ENCODE measurements around the gene PACRG. TPM values are rescaled to one million over a fixed set of nuclear protein-coding genes. Genes with fewer than 3 reads are reported as not detected.

Gene PACRG
- polyA plus RNA-seq, 1 of the 3 experiments (the other 2 are of a cell fraction), result 0.56 TPM

DNA sequence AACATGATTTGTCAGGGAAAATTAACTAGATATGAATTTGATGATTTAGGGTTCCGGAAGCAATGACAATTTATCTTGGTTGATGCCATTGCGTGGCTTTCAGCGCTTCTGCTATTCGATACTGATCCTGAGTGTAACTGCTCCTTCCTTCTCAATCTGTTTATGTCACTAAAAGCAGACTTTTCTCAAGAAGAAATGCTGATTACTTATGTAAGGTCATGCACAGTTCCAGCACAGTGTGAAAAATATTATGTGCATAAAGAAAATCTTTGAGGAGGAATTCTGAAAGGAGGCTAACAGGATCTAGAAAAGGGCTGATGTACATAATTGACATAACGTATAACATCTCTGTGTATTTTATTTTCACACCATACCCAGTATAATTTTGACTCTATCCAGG, 336.6 kb downstream of the PACRG start:
- H3K9me3 ChIP-seq, result no peaks in the 10 kb centered on the region
- TF ChIP-seq, protein P1, sequence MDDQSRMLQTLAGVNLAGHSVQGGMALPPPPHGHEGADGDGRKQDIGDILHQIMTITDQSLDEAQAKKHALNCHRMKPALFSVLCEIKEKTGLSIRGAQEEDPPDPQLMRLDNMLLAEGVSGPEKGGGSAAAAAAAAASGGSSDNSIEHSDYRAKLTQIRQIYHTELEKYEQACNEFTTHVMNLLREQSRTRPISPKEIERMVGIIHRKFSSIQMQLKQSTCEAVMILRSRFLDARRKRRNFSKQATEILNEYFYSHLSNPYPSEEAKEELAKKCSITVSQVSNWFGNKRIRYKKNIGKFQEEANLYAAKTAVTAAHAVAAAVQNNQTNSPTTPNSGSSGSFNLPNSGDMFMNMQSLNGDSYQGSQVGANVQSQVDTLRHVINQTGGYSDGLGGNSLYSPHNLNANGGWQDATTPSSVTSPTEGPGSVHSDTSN (IDR thresholded peaks at IDR 0.05), result no peak
- TF ChIP-seq JUND (IDR thresholded peaks at IDR 0.05), result no peak
- TF ChIP-seq EP300 (IDR thresholded peaks at IDR 0.05; ENCODE audit: borderline replicate concordance in 1 of 2, low read depth in 1 of 2, low read length in 1 of 2), result no peak
- TF ChIP-seq TCF12 (IDR thresholded peaks at IDR 0.05), result no peak
- no peaks in the 10 kb centered on the region for H3K4me1 ChIP-seq (ENCODE audit: control insufficient read depth in 1 of 2, insufficient read depth in 2 of 2, low read depth in 1 of 2, low read length in 1 of 2)
- H3K79me2 ChIP-seq (ENCODE audit: insufficient read depth), result no peaks in the 10 kb centered on the region
- H3K36me3 ChIP-seq (replicated peaks in 1 of 2; ENCODE audit: control insufficient read depth in 1 of 2, insufficient read depth in 2 of 2, low read length in 1 of 2), result no peaks in the 10 kb centered on the region
- ChIA-PET POLR2A (no interaction called here), CTCF (no interaction called here)
- no peaks in the 10 kb centered on the region for H3K27me3 ChIP-seq (ENCODE audit: insufficient read depth)
- no peaks in the 10 kb centered on the region for H4K20me1 ChIP-seq (ENCODE audit: insufficient read depth)
- no peak overlapping the region for H3K4me3 ChIP-seq (ENCODE audit: low read depth in 2 of 2, low read length in 1 of 2)
- no peak overlapping the region for H3K27ac ChIP-seq (ENCODE audit: low read depth in 2 of 2, low read length in 1 of 2)
- no peak for DNase-seq
- H3K9ac ChIP-seq, result no peak overlapping the region
- WGBS (ENCODE audit: low lambda C conversion rate), result 79% methylated on average over 5 of the region's 5 CpGs
- no peaks in the 10 kb centered on the region for H3F3A ChIP-seq (replicated peaks; ENCODE audit: insufficient read depth)
- no peaks in the 10 kb centered on the region for H3K9me2 ChIP-seq
- H3K4me2 ChIP-seq, result no peak overlapping the region
- no peak overlapping the region for H2AFZ ChIP-seq (ENCODE audit: low read depth)

DNA sequence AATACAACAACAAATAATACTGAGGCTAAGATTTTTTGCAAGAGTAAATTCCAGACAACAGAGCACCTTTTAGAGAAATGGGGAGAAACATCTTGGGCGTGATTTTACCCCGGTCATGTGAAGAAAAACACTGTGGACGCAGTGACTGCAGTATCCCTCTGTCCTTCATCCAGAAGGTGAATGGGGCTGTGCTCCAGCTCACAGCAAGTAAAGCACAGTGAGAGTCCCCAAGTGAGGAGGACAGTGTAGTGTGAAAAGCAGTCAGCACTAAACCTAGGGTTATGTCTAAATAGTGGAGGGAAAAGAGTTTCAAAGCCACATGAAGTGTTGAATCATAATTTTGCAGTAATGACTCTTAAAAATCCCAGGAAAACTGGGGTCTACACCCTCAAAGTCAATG, 338.4 kb downstream of the PACRG start:
- Histone ChIP-seq H3K9me3 (no peaks in the 10 kb centered on the region), H3K9ac (no peak overlapping the region), H2AFZ (ENCODE audit: low read depth) (no peak overlapping the region), H3F3A (replicated peaks; ENCODE audit: insufficient read depth) (no peaks in the 10 kb centered on the region), H3K79me2 (ENCODE audit: insufficient read depth) (no peaks in the 10 kb centered on the region), H3K36me3 (replicated peaks in 1 of 2; ENCODE audit: control insufficient read depth in 1 of 2, insufficient read depth in 2 of 2, low read length in 1 of 2) (no peaks in the 10 kb centered on the region), H3K4me1 (ENCODE audit: control insufficient read depth in 1 of 2, insufficient read depth in 2 of 2, low read depth in 1 of 2, low read length in 1 of 2) (no peaks in the 10 kb centered on the region), H3K27me3 (ENCODE audit: insufficient read depth) (no peaks in the 10 kb centered on the region), H3K27ac (ENCODE audit: low read depth in 2 of 2, low read length in 1 of 2) (no peak overlapping the region), H3K9me2 (no peaks in the 10 kb centered on the region), H3K4me2 (no peak overlapping the region), H3K4me3 (ENCODE audit: low read depth in 2 of 2, low read length in 1 of 2) (no peak overlapping the region), H4K20me1 (ENCODE audit: insufficient read depth) (no peaks in the 10 kb centered on the region)
- ChIA-PET CTCF (no interaction called here), POLR2A (no interaction called here)
- no peak for TF ChIP-seq JUND (IDR thresholded peaks at IDR 0.05)
- TF ChIP-seq TCF12 (IDR thresholded peaks at IDR 0.05), result no peak
- TF ChIP-seq RAD21 (IDR thresholded peaks at IDR 0.05; ENCODE audit: low read length), result no peak
- DNase-seq, result no peak
- WGBS (ENCODE audit: low lambda C conversion rate), result 69% methylated on average over 3 of the region's 3 CpGs

GRCh38 chr6:163077134-163077533, 349.4 kb downstream of the PACRG start:
- 68% methylated on average over 8 of the region's 8 CpGs for WGBS (ENCODE audit: low lambda C conversion rate)
- no peak for DNase-seq
- CTCF ChIA-PET, result no interaction called here
- TF ChIP-seq NFIC (IDR thresholded peaks at IDR 0.05; ENCODE audit: borderline replicate concordance) (no peak), NRF1 (IDR thresholded peaks at IDR 0.05; ENCODE audit: low read depth, low read length) (no peak), TAF1 (IDR thresholded peaks at IDR 0.05; ENCODE audit: borderline replicate concordance, low read depth, low read length) (no peak), RAD21 (IDR thresholded peaks at IDR 0.05; ENCODE audit: low read length) (no peak), ELF1 (IDR thresholded peaks at IDR 0.05) (no peak), RCOR1 (IDR thresholded peaks at IDR 0.05; ENCODE audit: low read length) (no peak), RFX5 (IDR thresholded peaks at IDR 0.05; ENCODE audit: low read length) (no peak), YY1 (IDR thresholded peaks at IDR 0.05; ENCODE audit: low read depth) (no peak), CTCF (IDR thresholded peaks at IDR 0.05) (no peak), MEF2A (IDR thresholded peaks at IDR 0.05; ENCODE audit: borderline replicate concordance, low read depth) (no peak), FOXJ3 (CRISPR knock-in tag; IDR thresholded peaks at IDR 0.05) (no peak), SIN3A (IDR thresholded peaks at IDR 0.05; ENCODE audit: borderline replicate concordance, low read depth, low read length) (no peak), POLR2AphosphoS5 (IDR thresholded peaks at IDR 0.05; ENCODE audit: low read depth, low read length) (no peak), USF2 (IDR thresholded peaks at IDR 0.05; ENCODE audit: borderline replicate concordance, low read depth, low read length) (no peak), TEAD4 (IDR thresholded peaks at IDR 0.05; ENCODE audit: borderline replicate concordance, insufficient read depth) (no peak), GATA2 (CRISPR knock-in tag; IDR thresholded peaks at IDR 0.05) (no peak), FOSL2 (IDR thresholded peaks at IDR 0.05; ENCODE audit: borderline replicate concordance, low read depth) (no peak), TCF12 (IDR thresholded peaks at IDR 0.05) (no peak)

More at GRCh38 chr6:163077134-163077533, 349.4 kb downstream of the PACRG start:
- Histone ChIP-seq H3K9me2 (no peaks in the 10 kb centered on the region), H3F3A (replicated peaks; ENCODE audit: insufficient read depth) (no peaks in the 10 kb centered on the region), H4K20me1 (ENCODE audit: insufficient read depth) (no peaks in the 10 kb centered on the region), H3K27ac (ENCODE audit: low read depth in 2 of 2, low read length in 1 of 2) (no peak overlapping the region), H3K79me2 (ENCODE audit: insufficient read depth) (no peaks in the 10 kb centered on the region), H2AFZ (ENCODE audit: low read depth) (no peak overlapping the region), H3K9ac (no peak overlapping the region), H3K4me1 (ENCODE audit: control insufficient read depth in 1 of 2, insufficient read depth in 2 of 2, low read depth in 1 of 2, low read length in 1 of 2) (no peaks in the 10 kb centered on the region; a peak in 1 of 4 replicates), H3K27me3 (ENCODE audit: insufficient read depth) (no peaks in the 10 kb centered on the region), H3K4me3 (ENCODE audit: low read depth in 2 of 2, low read length in 1 of 2) (no peak overlapping the region), H3K4me2 (no peak overlapping the region), H3K9me3 (no peaks in the 10 kb centered on the region; the same call in 1 of the 2 replicates), H3K36me3 (replicated peaks in 1 of 2; ENCODE audit: control insufficient read depth in 1 of 2, insufficient read depth in 2 of 2, low read length in 1 of 2) (no peaks in the 10 kb centered on the region)
- POLR2A ChIA-PET, result no interaction called here
